Left cardiac atrium (tissue), 4 donors: Measurements from ENCODE around the gene DRC3. TPM values are rescaled to one million over a fixed set of nuclear protein-coding genes. Genes with fewer than 3 reads are reported as not detected.

Source experiments
- ATAC-seq, 2 donors: fragments of 200-7000 bp; cut with Tn5 transposase; one replicate each; pipeline ENCODE4 v1.9.1; 2020; ENCODE audit warnings: mild to moderate bottlenecking in 2 of 2, moderate library complexity in 2 of 2
- DNase-seq: peaks from one replicate; pipeline ENCODE4 v3.0.0-alpha.2; 2020
- intact Hi-C, 2 donors: fragments of 100-400 bp; cut with DNase I; formaldehyde crosslinking; loops; one replicate each; pipeline versions ENCODE4 v1.14.1 to v1.15.1; 2022 to 2023
- long read RNA-seq: library from polyadenylated mRNA; unstranded; transcript quantifications from one replicate; pipeline ENCODE4 v2.0.0, GENCODE V29; 2021
- total RNA-seq, 2 donors: library from RNA; stranded (reverse); fragmentation: NEBNext Ultra II Directional; extraction: Animal tissue kit (Norgen Biotek cat#: 25700); gene quantifications; one replicate each; pipeline ENCODE4 v1.2.1, GENCODE V29; 2021
- donor health status: DM: no; HTN: yes; CAD: no.
- donor health status: DM: no; HTN: yes; CAD: no; lungs with severe emphysema.
- donor health status: DM: yes; HTN: yes; CAD: no.
- donor health status: Dilated cardiomyopathy.

The DRC3 gene, protein sequence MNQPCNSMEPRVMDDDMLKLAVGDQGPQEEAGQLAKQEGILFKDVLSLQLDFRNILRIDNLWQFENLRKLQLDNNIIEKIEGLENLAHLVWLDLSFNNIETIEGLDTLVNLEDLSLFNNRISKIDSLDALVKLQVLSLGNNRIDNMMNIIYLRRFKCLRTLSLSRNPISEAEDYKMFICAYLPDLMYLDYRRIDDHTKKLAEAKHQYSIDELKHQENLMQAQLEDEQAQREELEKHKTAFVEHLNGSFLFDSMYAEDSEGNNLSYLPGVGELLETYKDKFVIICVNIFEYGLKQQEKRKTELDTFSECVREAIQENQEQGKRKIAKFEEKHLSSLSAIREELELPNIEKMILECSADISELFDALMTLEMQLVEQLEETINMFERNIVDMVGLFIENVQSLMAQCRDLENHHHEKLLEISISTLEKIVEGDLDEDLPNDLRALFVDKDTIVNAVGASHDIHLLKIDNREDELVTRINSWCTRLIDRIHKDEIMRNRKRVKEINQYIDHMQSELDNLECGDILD
- total RNA-seq = 1 to 10 TPM; 1.4 to 2.0 TPM
- long read RNA-seq, partial matches to known transcripts = 0 of 18 reads
- long read RNA-seq, other reads (novel, unspliced or antisense) = 18 of 18 reads

GRCh38 chr17:17972126-17972951, at the start of gene DRC3, which contains the start of gene TOM1L2:
Gene DRC3 (plus strand): TSS chr17:17972862. CDS start chr17:17977599, 4,737 bp downstream.
Gene TOM1L2 (minus strand): TSS chr17:17972400. CDS start chr17:17972313, 87 bp downstream.
- ATAC-seq (peak; percentile 96 to 98), DNase-seq (peak; percentile 100)
- intact Hi-C loops = no loop called here

GRCh38 chr17:17924131-17924856, 48.4 kb upstream of the DRC3 start:
- intact Hi-C loops = loop anchor here (5.0 to 10.0 kb wide), 2 partner anchors 111 to 242 kb away; partner anchors contain the start of genes ATPAF2 (in 1 of the 2), GID4 (in 1 of the 2) and RAI1 (in 1 of the 2)
- DNase-seq = no peak
- no peak for ATAC-seq

GRCh38 chr17:17924857-17925250, 47.8 kb upstream of the DRC3 start:
- DNase-seq (no peak), ATAC-seq (no peak)
- intact Hi-C loops = loop anchor here (5.0 to 10.0 kb wide), 2 partner anchors 110 to 243 kb away; partner anchors contain the start of genes ATPAF2 (in 1 of the 2), GID4 (in 1 of the 2) and RAI1 (in 1 of the 2)

- DNase-seq (no peak), ATAC-seq (no peak)
- intact Hi-C loops = loop anchor here in 1 of 2 donors (10.0 kb wide), 1 partner anchor 109 kb away; the partner anchor contains the start of genes ATPAF2 and GID4
These were observed 46.6 kb upstream of the DRC3 start for GRCh38 chr17:17926036-17926435.

DNA sequence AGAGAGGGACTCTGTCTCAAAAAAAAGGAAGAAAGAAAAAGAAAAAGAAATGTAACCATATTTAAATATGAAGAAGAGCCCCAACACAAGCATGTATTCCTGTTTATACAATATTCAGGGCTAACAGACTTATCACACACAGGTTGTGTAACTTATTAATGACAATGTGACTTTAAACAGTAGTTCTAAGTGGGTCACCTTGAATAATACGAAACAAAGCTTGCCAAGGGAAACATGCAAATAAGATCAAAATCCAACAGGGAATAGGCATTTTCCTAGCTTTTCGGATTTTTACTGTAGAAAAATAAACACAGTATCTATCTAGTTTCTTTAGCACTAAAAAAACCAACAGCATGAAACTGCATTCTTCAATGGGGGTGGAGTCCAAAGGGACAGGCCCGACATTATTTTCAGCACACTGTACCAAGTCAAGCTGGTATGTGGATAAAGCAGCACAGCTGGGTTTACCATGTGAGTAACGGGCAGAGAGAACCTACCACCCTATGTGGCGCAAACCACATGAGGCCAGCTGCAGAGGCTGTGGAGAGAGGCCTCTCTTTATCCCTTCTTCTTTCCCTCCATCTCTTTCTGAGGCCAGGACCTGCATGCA, 45.7 kb upstream of the DRC3 start:
- DNase-seq (no peak), ATAC-seq (peak in 1 of 2 donors; percentile 36)
- intact Hi-C loops = loop anchor here in 1 of 2 donors (10.0 kb wide), 1 partner anchor 108 kb away; the partner anchor contains the start of genes ATPAF2 and GID4

GRCh38 chr17:17928398-17929287, 44.0 kb upstream of the DRC3 start:
- ATAC-seq (peak; percentile 59), DNase-seq (no peak)
- intact Hi-C loops = loop anchor here in 1 of 2 donors (10.0 kb wide), 1 partner anchor 106 kb away; the partner anchor contains the start of genes ATPAF2 and GID4

DNA sequence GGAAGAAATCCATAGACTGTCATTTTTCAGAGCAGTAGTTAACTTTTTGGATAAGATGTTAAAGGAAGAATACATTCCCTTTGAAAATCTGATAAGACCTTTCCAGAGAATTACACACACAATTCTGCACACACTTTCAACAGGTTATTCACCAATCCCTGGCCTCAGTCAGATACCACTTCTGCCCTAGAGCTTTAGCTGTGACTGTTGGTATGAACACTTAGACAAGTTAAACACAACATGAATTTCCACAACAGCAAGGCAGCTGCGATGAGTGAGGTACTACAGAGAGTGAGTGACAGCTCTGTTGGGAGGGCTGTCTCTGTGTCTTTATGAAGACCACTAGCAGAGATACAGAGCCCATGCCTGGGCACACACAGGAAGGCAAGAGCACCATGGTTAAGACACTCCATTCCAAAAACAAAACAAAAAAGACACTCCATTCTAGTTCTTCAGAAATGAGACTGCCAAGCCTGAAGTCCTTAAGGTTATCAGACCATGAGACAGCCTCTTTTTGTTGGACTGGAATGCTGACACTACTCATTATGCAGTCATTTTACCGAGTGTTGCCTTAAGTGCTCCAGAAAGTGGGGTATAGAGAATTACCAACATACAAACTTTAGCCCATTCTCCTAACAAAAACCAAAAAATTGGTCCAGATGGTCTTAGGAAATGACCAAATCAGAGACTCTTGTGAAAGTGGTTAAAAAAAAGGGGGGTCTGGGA, 42.8 kb upstream of the DRC3 start:
- peak in 1 of 2 donors; percentile 32 for ATAC-seq
- intact Hi-C loops = loop anchor here in 1 of 2 donors (10.0 kb wide), 1 partner anchor 105 kb away; the partner anchor contains the start of genes ATPAF2 and GID4
- DNase-seq = no peak

DNA sequence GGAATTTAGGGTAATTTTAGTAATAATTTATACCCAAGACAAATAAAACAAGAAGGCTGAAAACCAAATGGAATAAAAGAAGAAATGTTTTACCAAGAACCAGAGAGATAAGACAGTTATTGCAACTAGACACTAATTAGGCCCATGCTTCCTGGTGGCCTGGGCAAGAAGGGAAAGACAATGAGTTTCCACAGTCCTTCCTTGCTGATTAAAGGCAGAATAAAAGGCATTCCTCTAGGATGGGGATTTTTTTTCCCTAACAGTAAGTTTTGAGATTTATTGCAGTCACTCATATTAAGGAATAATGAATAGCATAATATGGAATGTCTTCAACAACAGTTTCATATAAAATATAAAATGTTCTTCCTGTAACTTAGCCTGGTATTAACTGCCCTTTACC, 42.0 kb upstream of the DRC3 start:
- ATAC-seq (no peak), DNase-seq (no peak)
- intact Hi-C loops = no loop called here

DNA sequence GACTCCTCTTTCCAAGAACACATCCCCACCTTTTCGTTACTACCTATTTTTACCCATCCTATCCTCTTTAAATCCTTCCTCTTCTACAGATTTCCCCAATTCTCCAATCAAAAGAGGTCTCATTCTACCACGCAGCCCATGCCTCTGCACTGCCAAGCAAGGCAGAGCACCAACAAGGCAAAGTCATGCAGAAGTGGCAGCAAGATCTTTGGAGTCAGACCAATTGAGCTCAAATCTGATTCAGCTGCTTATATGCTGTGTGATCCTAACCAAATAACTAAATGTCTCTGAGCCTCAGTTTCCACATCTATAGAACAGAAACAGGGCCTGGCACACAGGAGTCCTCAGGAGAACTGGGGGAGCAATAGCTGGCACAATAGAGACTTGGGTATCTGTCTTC, 41.5 kb upstream of the DRC3 start:
- DNase-seq (no peak), ATAC-seq (no peak)
- intact Hi-C loops = no loop called here

DNA sequence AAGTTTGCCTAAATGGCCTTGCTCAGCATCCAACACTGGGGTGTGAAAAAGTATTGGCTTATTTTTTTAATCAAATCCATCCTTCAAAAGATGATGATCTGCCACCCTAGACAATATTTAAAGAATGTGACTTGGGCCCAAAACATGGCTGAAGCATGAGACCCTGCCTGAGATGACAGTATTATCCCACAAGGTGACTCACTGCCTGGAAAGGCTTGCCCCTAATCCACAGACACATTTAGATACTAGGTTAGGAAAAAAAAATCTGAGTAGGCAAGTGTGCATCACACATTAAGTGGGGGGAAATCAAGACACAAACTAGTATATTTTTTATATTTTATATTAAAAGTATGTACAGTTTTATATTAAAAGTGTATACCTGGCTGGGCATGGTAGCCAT, 38.9 kb upstream of the DRC3 start:
- ATAC-seq (no peak), DNase-seq (no peak)
- intact Hi-C loops = no loop called here

- intact Hi-C loops = no loop called here
- no peak for ATAC-seq
These were observed 38.4 kb upstream of the DRC3 start for GRCh38 chr17:17934214-17934613.

DNA sequence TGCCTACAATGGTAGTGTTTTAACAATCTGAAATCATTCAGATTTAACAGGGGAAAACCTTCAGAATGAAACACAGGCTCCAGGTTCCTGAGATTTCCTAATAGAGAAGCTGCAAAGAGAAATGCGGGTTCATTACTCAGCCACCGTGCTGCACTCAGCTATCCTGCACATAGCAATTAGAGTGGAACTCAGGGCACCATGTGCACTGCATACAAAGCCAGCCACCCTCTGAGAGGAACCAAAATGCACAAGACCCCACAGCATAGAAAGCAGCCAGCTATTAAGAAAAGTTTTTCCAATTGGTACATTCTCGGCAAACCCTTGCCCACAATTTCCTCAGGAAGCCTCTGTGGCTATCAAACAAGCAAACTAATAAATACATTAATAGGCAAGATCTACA, 37.9 kb upstream of the DRC3 start:
- intact Hi-C loops = no loop called here
- no peak for DNase-seq
- ATAC-seq = no peak

More at GRCh38 chr17:17934214-17934613, 38.4 kb upstream of the DRC3 start:
- DNase-seq = no peak

- intact Hi-C loops = no loop called here
- peak; percentile 49 for DNase-seq
- ATAC-seq = peak; percentile 77 to 89
These were observed 37.1 kb upstream of the DRC3 start for GRCh38 chr17:17935321-17936271.

- ATAC-seq = no peak
- intact Hi-C loops = no loop called here
These were observed 35.3 kb upstream of the DRC3 start for GRCh38 chr17:17937201-17937853.

GRCh38 chr17:17937958-17938357, 34.7 kb upstream of the DRC3 start:
- DNase-seq (no peak), ATAC-seq (no peak)
- intact Hi-C loops = no loop called here

More at GRCh38 chr17:17937201-17937853, 35.3 kb upstream of the DRC3 start:
- no peak for DNase-seq
